Left renal cortex interstitium (tissue), 4 donors: ENCODE results near the gene HEATR5A. TPM values are rescaled to one million over a fixed set of nuclear protein-coding genes. Genes with fewer than 3 reads are reported as not detected.

ENCODE experiments used
- polyA plus RNA-seq, 4 donors: library from polyadenylated mRNA; unstranded; fragments of 120-200 nt; gene quantifications; one replicate each; pipeline ENCODE4 v1.2.1, GENCODE V29; 2013; ENCODE audit not compliant: insufficient read length in 4 of 4

Gene HEATR5A
- polyA plus RNA-seq, 4 donors: 16.9 to 19.4 (median 17.8) TPM

Other genes with a start within 250 kb of the HEATR5A start
- 100 to 1,000 TPM; 138 to 193 (median 172) TPM for gene HECTD1, start 212.8 kb downstream of the HEATR5A start, polyA plus RNA-seq
- gene DTD2, start 37.0 kb upstream of the HEATR5A start, polyA plus RNA-seq: 10 to 100 TPM; 18.3 to 21.5 (median 19.0) TPM
- not detected for gene GPR33, start 67.5 kb upstream of the HEATR5A start, polyA plus RNA-seq
- gene NUBPL, start 140.9 kb upstream of the HEATR5A start, polyA plus RNA-seq: 10 to 100 TPM; 13.3 to 18.5 (median 15.8) TPM